HAP-1 (cell line): ENCODE results near the gene FER.
"Not testable (repeated sequence)": the region's sequence is repeated elsewhere in the genome, so short reads cannot be mapped to it uniquely, and the experiment has no call there.

Source experiments
- DNase-seq, 2 experiments: peaks; one replicate each; pipeline ENCODE4 v3.0.0-alpha.2; 2016 to 2020; ENCODE audit warnings: low spot score in 2 of 2
- H3K27me3 ChIP-seq: fragments of 250-450 bp; sonication (Bioruptor Pico); 2 replicates; pipeline ENCODE4 v1.5.1; 2020; ENCODE audit warnings: low read depth, mild to moderate bottlenecking, moderate library complexity
- H3K36me3 ChIP-seq: fragments of 250-450 bp; sonication (Bioruptor Pico); replicated peaks from 2 replicates; pipeline ENCODE4 v1.5.1; 2020; ENCODE audit warnings: mild to moderate bottlenecking
- H3K4me1 ChIP-seq: fragments of 250-450 bp; sonication (Bioruptor Pico); 2 replicates; pipeline ENCODE4 v1.5.1; 2020; ENCODE audit warnings: mild to moderate bottlenecking
- H3K4me3 ChIP-seq: fragments of 250-450 bp; sonication (Bioruptor Pico); 2 replicates; pipeline ENCODE4 v1.5.1; 2020; ENCODE audit warnings: mild to moderate bottlenecking, moderate library complexity
- H3K9me3 ChIP-seq: fragments of 250-450 bp; sonication (Bioruptor Pico); 2 replicates; pipeline ENCODE4 v1.5.1; 2020; ENCODE audit warnings: mild to moderate bottlenecking, moderate library complexity
- in situ Hi-C: fragments of 300-500 bp; cut with MboI; formaldehyde crosslinking; loops from 3 replicates; pipeline ENCODE4 v1.14.3; 2020; ENCODE audit warnings: low sequenced_read_pairs, inconsistent platforms, mixed read lengths

FER gene

GRCh38 chr5:108794349-108794748 lies 46.7 kb downstream of the FER start:
- H3K4me1 ChIP-seq, H3K4me3 ChIP-seq, in situ Hi-C loops, H3K27me3 ChIP-seq, DNase-seq, H3K36me3 ChIP-seq, H3K9me3 ChIP-seq: not testable (repeated sequence)

GRCh38 chr5:108797396-108797795 lies 49.7 kb downstream of the FER start:
- in situ Hi-C loops = no loop called here
- Histone ChIP-seq H3K36me3 (peaks cover 9% of the 10 kb centered on the region; the same call in 1 of the 2 replicates), H3K9me3 (no peaks in the 10 kb centered on the region), H3K4me1 (peaks cover 18% of the 10 kb centered on the region), H3K4me3 (no peak overlapping the region), H3K27me3 (no peaks in the 10 kb centered on the region)
- DNase-seq = no peak

GRCh38 chr5:108797986-108798385 lies 50.3 kb downstream of the FER start:
- Histone ChIP-seq H3K4me1 (peaks cover 18% of the 10 kb centered on the region), H3K4me3 (no peak overlapping the region), H3K36me3 (peaks cover 9% of the 10 kb centered on the region; the same call in 1 of the 2 replicates), H3K9me3 (peaks cover 2% of the 10 kb centered on the region; the same call in 1 of the 2 replicates), H3K27me3 (no peaks in the 10 kb centered on the region)
- in situ Hi-C loops = no loop called here
- DNase-seq = no peak

DNA sequence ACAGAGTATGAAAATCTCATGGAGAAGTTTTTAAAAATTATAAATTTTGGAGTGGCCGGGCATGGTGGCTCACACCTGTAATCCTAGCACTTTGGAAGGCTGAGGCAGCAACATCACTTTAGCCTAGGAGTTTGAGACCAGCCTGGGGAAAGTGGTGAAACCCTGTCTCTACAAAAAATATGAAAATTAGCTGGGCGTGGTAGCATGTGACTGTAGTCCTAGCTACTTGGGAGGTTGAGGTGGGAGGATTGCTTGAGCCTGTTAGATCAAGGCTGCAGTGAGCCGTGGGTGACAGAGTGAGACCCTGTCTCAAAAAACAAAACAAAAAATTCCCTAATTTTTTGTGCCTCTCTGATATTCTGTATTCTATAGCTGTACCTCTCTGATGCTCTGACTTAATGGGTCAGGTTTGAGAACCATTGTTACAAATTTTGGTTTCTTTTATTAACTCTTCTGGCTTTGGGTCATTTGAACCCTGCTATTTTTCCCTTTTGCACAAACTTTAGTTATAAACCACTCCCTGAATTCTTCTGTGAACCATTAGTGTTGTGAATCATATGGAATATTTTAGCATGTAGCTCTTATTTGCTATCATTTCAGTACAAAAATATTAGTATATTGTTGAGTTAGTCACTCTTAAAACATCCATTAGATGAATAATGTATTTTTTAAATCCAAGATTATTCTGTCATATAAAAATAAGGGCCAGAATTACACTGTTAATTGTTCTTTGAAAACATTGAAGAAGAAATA lies 51.0 kb downstream of the FER start:
- H3K27me3 ChIP-seq = no peaks in the 10 kb centered on the region
- in situ Hi-C loops = no loop called here

DNA sequence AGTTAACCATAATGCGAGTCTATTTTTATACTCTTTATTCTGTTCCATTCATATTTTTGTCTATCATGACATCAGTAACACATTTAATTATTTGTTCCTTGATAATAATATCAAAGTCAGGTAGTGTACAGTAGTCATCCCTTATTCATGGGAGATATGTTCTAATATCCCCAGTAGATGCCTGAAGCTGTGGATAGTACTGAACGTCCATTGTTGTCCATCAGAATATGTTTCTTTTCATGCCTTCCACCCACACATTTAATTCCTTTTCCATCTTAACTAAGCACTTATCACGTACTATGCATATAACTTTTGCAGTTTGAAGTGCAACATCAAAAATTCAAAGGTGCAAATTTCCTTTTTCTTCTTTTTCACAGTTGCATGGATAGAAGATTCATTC lies 53.6 kb downstream of the FER start:
- H3K9me3 ChIP-seq = peaks cover 13% of the 10 kb centered on the region
- peaks cover 18% of the 10 kb centered on the region for H3K4me1 ChIP-seq
- H3K27me3 ChIP-seq = no peaks in the 10 kb centered on the region
- peaks cover 17% of the 10 kb centered on the region for H3K36me3 ChIP-seq
- no peak overlapping the region for H3K4me3 ChIP-seq
- no peak for DNase-seq
- in situ Hi-C loops = no loop called here

More for the DNA sequence above, 51.0 kb downstream of the FER start:
- peaks cover 9% of the 10 kb centered on the region; the same call in 1 of the 2 replicates for H3K36me3 ChIP-seq
- peaks cover 5% of the 10 kb centered on the region for H3K9me3 ChIP-seq
- H3K4me1 ChIP-seq = peaks cover 18% of the 10 kb centered on the region
- no peak for DNase-seq
- no peak overlapping the region for H3K4me3 ChIP-seq

GRCh38 chr5:108801776-108802175 lies 54.1 kb downstream of the FER start:
- in situ Hi-C loops = no loop called here
- no peak for DNase-seq
- Histone ChIP-seq H3K27me3 (no peaks in the 10 kb centered on the region), H3K9me3 (peaks cover 13% of the 10 kb centered on the region), H3K4me1 (peaks cover 18% of the 10 kb centered on the region), H3K36me3 (peaks cover 17% of the 10 kb centered on the region), H3K4me3 (no peak overlapping the region)

- in situ Hi-C loops = no loop called here
- Histone ChIP-seq H3K36me3 (no peaks in the 10 kb centered on the region; the same call in 1 of the 2 replicates), H3K27me3 (no peaks in the 10 kb centered on the region), H3K4me1 (peaks cover 12% of the 10 kb centered on the region), H3K9me3 (no peaks in the 10 kb centered on the region), H3K4me3 (no peak overlapping the region)
- DNase-seq = no peak
Measured at GRCh38 chr5:108810717-108811116, 63.0 kb downstream of the FER start.

GRCh38 chr5:108813673-108814072 lies 66.0 kb downstream of the FER start:
- Histone ChIP-seq H3K9me3 (no peaks in the 10 kb centered on the region), H3K27me3 (no peaks in the 10 kb centered on the region), H3K4me3 (no peak overlapping the region), H3K36me3 (no peaks in the 10 kb centered on the region), H3K4me1 (peaks cover 16% of the 10 kb centered on the region)
- no peak for DNase-seq
- in situ Hi-C loops = no loop called here

DNA sequence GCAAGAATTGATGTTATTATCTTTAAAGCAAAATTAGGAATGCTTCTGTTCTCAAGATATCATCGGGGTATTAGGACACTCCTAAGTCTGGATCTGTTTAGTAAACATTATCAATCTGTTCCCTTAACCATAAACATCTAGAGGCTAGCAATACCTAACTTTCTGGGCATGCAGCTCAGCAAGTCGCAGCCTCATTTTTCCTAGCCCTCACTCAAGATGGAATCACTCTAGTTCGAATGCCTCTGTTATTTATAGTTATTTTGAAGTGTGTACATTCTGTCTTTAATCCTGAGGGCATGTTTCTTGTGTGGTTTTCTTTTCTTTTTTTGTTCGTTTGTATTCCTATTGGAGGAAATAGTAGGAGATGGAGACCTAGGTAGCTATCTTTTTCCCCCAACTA lies 66.9 kb downstream of the FER start:
- DNase-seq = no peak
- in situ Hi-C loops = no loop called here
- Histone ChIP-seq H3K4me1 (peaks cover 16% of the 10 kb centered on the region), H3K9me3 (no peaks in the 10 kb centered on the region), H3K4me3 (no peak overlapping the region), H3K27me3 (no peaks in the 10 kb centered on the region), H3K36me3 (no peaks in the 10 kb centered on the region)

DNA sequence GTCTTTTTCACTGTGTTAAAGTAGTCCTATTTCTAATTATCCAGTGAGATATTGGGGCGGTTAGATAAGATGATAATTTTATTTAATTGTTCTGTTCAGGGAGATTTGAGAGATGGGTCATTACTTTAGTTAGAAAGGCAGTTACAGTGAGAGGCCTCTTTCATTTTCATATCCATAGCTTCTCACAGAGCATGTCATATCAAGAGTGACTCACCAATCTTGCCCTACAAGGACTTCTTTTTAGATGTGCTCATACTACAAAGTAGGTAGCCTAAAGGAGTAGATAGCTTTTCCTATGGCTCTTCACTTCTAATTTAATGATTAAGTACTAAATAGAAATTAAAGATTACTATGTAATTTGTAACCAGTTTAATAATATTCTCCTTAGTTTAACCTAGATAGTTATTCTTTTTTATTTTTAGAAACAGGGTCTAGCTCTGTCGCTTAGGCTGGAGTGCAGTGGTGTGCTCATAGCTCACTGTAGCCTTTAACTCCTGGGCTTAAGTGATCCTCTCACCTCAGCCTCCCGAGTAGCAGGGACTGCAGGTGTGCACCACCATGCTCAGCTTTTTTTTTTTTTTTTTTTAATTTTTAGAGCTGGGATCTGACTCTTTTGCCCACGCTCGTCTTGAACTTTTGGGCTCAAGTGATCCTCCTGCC lies 71.0 kb downstream of the FER start:
- Histone ChIP-seq H3K4me1 (peaks cover 9% of the 10 kb centered on the region), H3K9me3 (no peaks in the 10 kb centered on the region), H3K4me3 (no peak overlapping the region), H3K27me3 (no peaks in the 10 kb centered on the region), H3K36me3 (no peaks in the 10 kb centered on the region)
- no peak for DNase-seq
- in situ Hi-C loops = no loop called here

DNA sequence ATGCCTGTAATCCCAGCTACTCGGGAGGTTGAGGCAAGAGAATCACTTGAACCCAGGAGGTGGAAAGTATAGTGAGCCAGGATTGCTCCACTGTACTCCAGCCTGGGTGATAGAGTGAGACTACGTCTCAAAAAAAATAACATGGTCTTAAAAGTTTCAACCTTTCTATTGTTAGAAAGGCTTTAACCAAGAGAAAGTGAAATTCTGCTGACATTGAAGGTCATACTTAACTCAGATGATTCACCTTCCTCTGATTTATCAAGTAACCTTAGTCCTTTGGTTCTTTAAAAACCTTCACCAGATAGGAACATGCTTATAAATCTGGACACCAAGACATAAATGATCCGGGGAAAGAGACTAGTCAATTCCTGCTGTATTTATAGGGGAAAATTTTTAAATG lies 73.3 kb downstream of the FER start:
- no peak overlapping the region for H3K4me3 ChIP-seq
- no peak for DNase-seq
- in situ Hi-C loops = no loop called here

GRCh38 chr5:108822211-108822947 lies 74.7 kb downstream of the FER start:
- H3K9me3 ChIP-seq = no peaks in the 10 kb centered on the region
- no peaks in the 10 kb centered on the region for H3K36me3 ChIP-seq
- peaks cover 5% of the 10 kb centered on the region for H3K4me1 ChIP-seq
- no peak overlapping the region for H3K4me3 ChIP-seq
- no peak for DNase-seq
- in situ Hi-C loops = no loop called here
- H3K27me3 ChIP-seq = no peaks in the 10 kb centered on the region

More for the DNA sequence above, 73.3 kb downstream of the FER start:
- Histone ChIP-seq H3K9me3 (no peaks in the 10 kb centered on the region), H3K36me3 (no peaks in the 10 kb centered on the region), H3K27me3 (no peaks in the 10 kb centered on the region), H3K4me1 (peaks cover 8% of the 10 kb centered on the region)

DNA sequence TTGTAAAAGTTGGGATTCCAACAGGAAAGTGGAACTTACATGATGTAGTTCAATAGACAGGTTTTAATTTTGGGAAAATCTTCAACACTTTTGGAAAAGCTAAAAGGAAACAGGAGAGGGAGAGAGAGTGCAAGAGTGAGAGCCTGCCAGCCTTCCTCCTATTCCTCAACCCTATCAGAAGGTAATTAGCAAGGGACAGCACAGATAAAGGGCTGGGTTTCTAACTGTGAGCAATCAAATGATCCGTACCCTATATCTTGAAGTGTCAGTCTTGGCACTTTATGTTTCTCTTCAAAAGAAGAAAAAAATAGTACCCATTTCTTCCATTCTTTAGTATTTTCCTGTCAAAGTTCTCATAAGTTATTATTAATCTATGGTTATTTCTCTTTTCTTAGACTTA lies 79.4 kb downstream of the FER start:
- Histone ChIP-seq H3K9me3 (no peaks in the 10 kb centered on the region), H3K4me3 (no peak overlapping the region), H3K4me1 (peaks cover 11% of the 10 kb centered on the region), H3K27me3 (no peaks in the 10 kb centered on the region), H3K36me3 (no peaks in the 10 kb centered on the region)
- in situ Hi-C loops = no loop called here
- no peak for DNase-seq
